ENCODE data around the gene CSPG5.

The CSPG5 gene

GRCh38 chr3:47566667-47567066 lies 12.0 kb downstream of the CSPG5 start:
- Histone ChIP-seq H3K4me3 (ENCODE audit: low read depth, low read length) (no peak overlapping the region), H3K27me3 (no peaks in the 10 kb centered on the region), H3K36me3 (no peaks in the 10 kb centered on the region), H3K9me3 (no peaks in the 10 kb centered on the region), H3K4me1 (no peaks in the 10 kb centered on the region)
- no peak for TF ChIP-seq CTCF (IDR thresholded peaks at IDR 0.05; ENCODE audit: low read depth, low read length)
- DNase-seq: no peak

GRCh38 chr3:47565734-47566550 lies 12.7 kb downstream of the CSPG5 start:
- DNase-seq: no peak
- Histone ChIP-seq H3K36me3 (no peaks in the 10 kb centered on the region), H3K4me3 (ENCODE audit: low read depth, low read length) (no peak overlapping the region), H3K9me3 (no peaks in the 10 kb centered on the region), H3K27me3 (no peaks in the 10 kb centered on the region), H3K4me1 (no peaks in the 10 kb centered on the region)
- TF ChIP-seq CTCF (IDR thresholded peaks at IDR 0.05; ENCODE audit: low read depth, low read length): no peak

GRCh38 chr3:47556351-47556750 lies 22.3 kb downstream of the CSPG5 start:
- Histone ChIP-seq H3K9me3 (no peaks in the 10 kb centered on the region), H3K36me3 (no peaks in the 10 kb centered on the region), H3K27me3 (no peaks in the 10 kb centered on the region), H3K4me1 (no peaks in the 10 kb centered on the region), H3K4me3 (ENCODE audit: low read depth, low read length) (no peak overlapping the region)
- no peak for DNase-seq
- no peak for TF ChIP-seq CTCF (IDR thresholded peaks at IDR 0.05; ENCODE audit: low read depth, low read length)

- H3K27me3 ChIP-seq: no peaks in the 10 kb centered on the region
- TF ChIP-seq CTCF (IDR thresholded peaks at IDR 0.05; ENCODE audit: low read depth, low read length): no peak
- H3K9me3 ChIP-seq: no peaks in the 10 kb centered on the region
- DNase-seq: no peak
- H3K36me3 ChIP-seq: no peaks in the 10 kb centered on the region
- H3K4me1 ChIP-seq: no peaks in the 10 kb centered on the region
- H3K4me3 ChIP-seq (ENCODE audit: low read depth, low read length): no peak overlapping the region
These were observed 24.3 kb downstream of the CSPG5 start for GRCh38 chr3:47554335-47554734.

- H3K36me3 ChIP-seq: no peaks in the 10 kb centered on the region
- TF ChIP-seq CTCF (IDR thresholded peaks at IDR 0.05; ENCODE audit: low read depth, low read length): no peak
- H3K4me1 ChIP-seq: no peaks in the 10 kb centered on the region
- no peak for DNase-seq
- no peaks in the 10 kb centered on the region for H3K9me3 ChIP-seq
- no peak overlapping the region for H3K4me3 ChIP-seq (ENCODE audit: low read depth, low read length)
- no peaks in the 10 kb centered on the region for H3K27me3 ChIP-seq
These were observed 25.3 kb downstream of the CSPG5 start for GRCh38 chr3:47553407-47553806.

GRCh38 chr3:47542471-47543173 lies 36.0 kb downstream of the CSPG5 start:
- Histone ChIP-seq H3K9me3 (no peaks in the 10 kb centered on the region), H3K4me1 (no peaks in the 10 kb centered on the region), H3K27me3 (no peaks in the 10 kb centered on the region), H3K4me3 (ENCODE audit: low read depth, low read length) (no peak overlapping the region), H3K36me3 (no peaks in the 10 kb centered on the region)
- DNase-seq: peak; percentile 29
- no peak for TF ChIP-seq CTCF (IDR thresholded peaks at IDR 0.05; ENCODE audit: low read depth, low read length)
